H1 (cell line): ENCODE data around the gene RGMB. TPM values are rescaled to one million over a fixed set of nuclear protein-coding genes. Genes with fewer than 3 reads are reported as not detected.
A peak's percentile ranks its signal among the peaks of the same experiment; 100 is the strongest.

Experiments used
- CBX8 ChIP-seq: fragments of 300-800, 300-1000 bp; sonication (generic); IDR thresholded peaks from 2 replicates; pipeline ENCODE4 v1.7.1; 2016; ENCODE audit warnings: low read depth, low read length, borderline replicate concordance
- HDAC2 ChIP-seq, 2 experiments: fragments of 300-600 bp in 1 of 2; sonication (generic) in 1 of 2; IDR thresholded peaks; 2 replicates each; pipeline ENCODE4 v1.6.1; 2011 to 2012; ENCODE audit warnings: low read depth in 2 of 2, low read length in 2 of 2, mild to moderate bottlenecking in 2 of 2, moderate library complexity in 2 of 2, borderline replicate concordance in 1 of 2, inconsistent platforms in 1 of 2
- KDM4A ChIP-seq: IDR thresholded peaks from one replicate; pipeline ENCODE4 v1.7.1; 2012; ENCODE audit warnings: low read depth, mild to moderate bottlenecking, moderate library complexity, low read length, inconsistent platforms; ENCODE audit not compliant: severe bottlenecking
- KDM5A ChIP-seq: fragments of 200-600 bp; IDR thresholded peaks from 2 replicates; pipeline ENCODE4 v1.7.1; 2012; ENCODE audit warnings: mild to moderate bottlenecking, low read length, inconsistent platforms, mixed read lengths
- MAX ChIP-seq: IDR thresholded peaks from 2 replicates; pipeline ENCODE4 v1.6.1; 2012; ENCODE audit warnings: inconsistent platforms
- RFX5 ChIP-seq: IDR thresholded peaks from 2 replicates; pipeline ENCODE4 v1.6.1; 2011; ENCODE audit warnings: low read depth, low read length, improper control_type of control experiment, borderline replicate concordance
- SUZ12 ChIP-seq: fragments of 200-600 bp; sonication (generic); IDR thresholded peaks from 2 replicates; pipeline ENCODE4 v1.6.1; 2012; ENCODE audit warnings: mild to moderate bottlenecking, inconsistent platforms, low read length, moderate library complexity, mixed read lengths
- polyA plus RNA-seq, 7 experiments: library from polyadenylated mRNA; depleted of rRNA in 3 of 7; stranded (reverse) in 5 of 7; unstranded in 2 of 7; fragments of >200 nt in 5 of 7; fragments of 200-250 nt in 2 of 7; gene quantifications; 1 replicate in 5 of 7; 2 replicates in 1 of 7; 4 replicates in 1 of 7; pipeline versions ENCODE4 v1.2.1 to v1.2.3, GENCODE V29; 2011 to 2013; ENCODE audit warnings: missing spikeins in 2 of 7, mixed read lengths in 2 of 7
- total RNA-seq: library from RNA; stranded (reverse); fragmentation: NEBNext Ultra II Directional; extraction: Animal tissue kit (Norgen Biotek cat#: 25700); gene quantifications from 2 replicates; pipeline ENCODE4 v1.2.1, GENCODE V29; 2021

RGMB gene
- total and polyA plus RNA-seq, 2 of the 8 experiments (the other 6 are each of a cell fraction or from before 2014, with no cell fraction given), result 11.7 to 27.0 TPM

DNA sequence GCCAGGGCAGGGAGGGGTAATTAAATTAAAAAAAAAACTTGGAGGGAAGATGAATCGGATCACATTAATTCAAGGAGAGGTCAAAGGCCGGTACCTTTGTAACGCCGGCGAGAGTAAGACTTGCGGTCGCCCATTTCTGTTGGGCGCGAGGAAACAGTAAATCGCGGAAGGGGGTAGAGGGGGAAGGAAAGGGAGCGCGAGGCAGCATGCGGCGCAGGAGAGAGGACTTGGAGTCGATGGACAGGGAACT, 324 bp upstream of the RGMB start (continued):
- TF ChIP-seq HDAC2 (IDR thresholded peaks at IDR 0.05; ENCODE audit: borderline replicate concordance in 1 of 2, low read depth in 2 of 2, low read length in 2 of 2), result peak in 1 of 2 experiments; percentile 67; a peak in 1 of 4 replicates
- no peak for TF ChIP-seq CBX8
- peak; percentile 97 for TF ChIP-seq MAX
- no peak for TF ChIP-seq KDM5A
- TF ChIP-seq RFX5, result no peak
- TF ChIP-seq KDM4A, result peak; percentile 61
- no peak for TF ChIP-seq SUZ12
